Parathyroid adenoma (tissue), 2 donors: ENCODE measurements around the gene DPF3.

ENCODE experiments used
- H2AFZ ChIP-seq: fragments of 300-600 bp; sonication (generic); one replicate; pipeline ENCODE4 v1.7.0; 2017; ENCODE audit warnings: antibody characterized with exemption, mild to moderate bottlenecking
- H3K27ac ChIP-seq: fragments of 300-600 bp; sonication (generic); one replicate; pipeline ENCODE4 v1.7.0; 2017
- H3K27me3 ChIP-seq: fragments of 300-600 bp; sonication (generic); one replicate; pipeline ENCODE4 v1.7.0; 2017; ENCODE audit warnings: low read length; ENCODE audit not compliant: control insufficient read depth, insufficient read depth
- H3K36me3 ChIP-seq: fragments of 300-600 bp; sonication (generic); one replicate; pipeline ENCODE4 v1.7.0; 2017; ENCODE audit warnings: low read length; ENCODE audit not compliant: control insufficient read depth, insufficient read depth
- H3K4me1 ChIP-seq: fragments of 300-600 bp; sonication (generic); one replicate; pipeline ENCODE4 v1.7.0; 2017; ENCODE audit warnings: control low read depth
- H3K4me2 ChIP-seq: fragments of 300-600 bp; sonication (generic); one replicate; pipeline ENCODE4 v1.7.0; 2017; ENCODE audit warnings: low read length
- H3K4me3 ChIP-seq: fragments of 300-600 bp; sonication (generic); one replicate; pipeline ENCODE4 v1.7.0; 2017; ENCODE audit warnings: low read depth, low read length
- H3K79me2 ChIP-seq: fragments of 300-600 bp; sonication (generic); one replicate; pipeline ENCODE4 v1.7.0; 2017; ENCODE audit warnings: control low read depth
- H3K9ac ChIP-seq: fragments of 300-600 bp; sonication (generic); one replicate; pipeline ENCODE4 v1.7.0; 2017; ENCODE audit warnings: mild to moderate bottlenecking
- H3K9me3 ChIP-seq: fragments of 300-600 bp; sonication (generic); one replicate; pipeline ENCODE4 v1.7.0; 2017; ENCODE audit warnings: low read length; ENCODE audit not compliant: control insufficient read depth
- CTCF ChIP-seq: fragments of 300-600 bp; sonication (generic); IDR thresholded peaks from one replicate; pipeline ENCODE4 v1.7.0; 2017; ENCODE audit warnings: antibody characterized with exemption, mild to moderate bottlenecking
- donor health status: primary hyperparathyroidism.

DPF3 gene

GRCh38 chr14:72595152-72595862 lies 298.6 kb downstream of the DPF3 start:
- H3K9ac ChIP-seq: no peak overlapping the region
- peak overlapping the region; percentile 51 for H3K27ac ChIP-seq
- peaks cover 29% of the 10 kb centered on the region for H3K4me1 ChIP-seq
- no peaks in the 10 kb centered on the region for H3K27me3 ChIP-seq
- no peaks in the 10 kb centered on the region for H3K79me2 ChIP-seq
- no peaks in the 10 kb centered on the region for H3K9me3 ChIP-seq
- H3K4me3 ChIP-seq: no peak overlapping the region
- H2AFZ ChIP-seq: no peak overlapping the region
- H3K36me3 ChIP-seq: no peaks in the 10 kb centered on the region
- TF ChIP-seq CTCF: no peak
- peak overlapping the region; percentile 31 for H3K4me2 ChIP-seq

DNA sequence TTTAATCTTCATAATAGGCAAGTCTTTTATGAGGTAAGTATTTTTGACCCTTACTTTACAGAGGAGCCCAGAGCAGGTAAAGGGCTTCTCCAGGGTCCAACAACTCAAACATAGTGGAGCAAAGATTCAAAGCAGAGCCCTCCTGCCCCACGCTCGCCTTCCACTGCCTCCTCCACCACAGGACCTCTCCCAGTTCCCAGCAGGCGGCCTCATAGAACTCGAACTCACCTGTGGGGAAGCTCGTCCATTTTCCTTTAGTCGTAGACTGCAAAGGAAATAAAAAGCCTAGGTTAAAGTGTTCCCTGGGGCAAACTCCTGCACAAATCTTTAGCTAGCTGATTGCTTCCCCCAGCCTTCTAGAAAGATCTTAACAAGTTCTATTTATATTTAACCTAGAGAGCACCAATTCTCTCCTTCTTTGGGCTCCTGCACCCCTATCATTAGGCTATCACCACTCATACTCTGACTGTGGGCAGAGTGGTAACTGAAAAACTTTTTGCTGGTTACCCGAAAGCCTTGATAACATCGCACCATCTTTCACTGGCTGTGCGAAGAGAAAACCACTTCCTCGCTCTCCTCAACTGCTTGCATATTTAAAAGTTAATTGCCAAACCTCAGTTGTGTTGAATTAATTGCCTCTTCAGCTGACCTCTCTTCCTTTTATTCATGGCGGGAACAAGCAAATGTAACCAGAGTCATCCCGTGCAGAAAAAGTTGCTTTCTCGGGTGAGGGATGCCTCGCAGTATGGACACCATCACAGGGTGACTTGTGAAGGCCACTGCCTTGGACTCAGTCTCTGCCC lies 299.6 kb downstream of the DPF3 start:
- Histone ChIP-seq H3K4me3 (no peak overlapping the region), H3K9ac (no peak overlapping the region), H2AFZ (no peak overlapping the region), H3K27ac (peak overlapping the region; percentile 50), H3K79me2 (no peaks in the 10 kb centered on the region), H3K27me3 (no peaks in the 10 kb centered on the region), H3K4me2 (no peak overlapping the region), H3K4me1 (peaks cover 29% of the 10 kb centered on the region), H3K9me3 (no peaks in the 10 kb centered on the region), H3K36me3 (no peaks in the 10 kb centered on the region)
- TF ChIP-seq CTCF: no peak

GRCh38 chr14:72591391-72591790 lies 302.5 kb downstream of the DPF3 start:
- Histone ChIP-seq H3K4me3 (no peak overlapping the region), H3K9ac (no peak overlapping the region), H2AFZ (no peak overlapping the region), H3K36me3 (no peaks in the 10 kb centered on the region), H3K9me3 (no peaks in the 10 kb centered on the region), H3K79me2 (no peaks in the 10 kb centered on the region), H3K27ac (no peak overlapping the region), H3K27me3 (no peaks in the 10 kb centered on the region), H3K4me2 (no peak overlapping the region), H3K4me1 (peaks cover 27% of the 10 kb centered on the region)
- TF ChIP-seq CTCF: no peak

DNA sequence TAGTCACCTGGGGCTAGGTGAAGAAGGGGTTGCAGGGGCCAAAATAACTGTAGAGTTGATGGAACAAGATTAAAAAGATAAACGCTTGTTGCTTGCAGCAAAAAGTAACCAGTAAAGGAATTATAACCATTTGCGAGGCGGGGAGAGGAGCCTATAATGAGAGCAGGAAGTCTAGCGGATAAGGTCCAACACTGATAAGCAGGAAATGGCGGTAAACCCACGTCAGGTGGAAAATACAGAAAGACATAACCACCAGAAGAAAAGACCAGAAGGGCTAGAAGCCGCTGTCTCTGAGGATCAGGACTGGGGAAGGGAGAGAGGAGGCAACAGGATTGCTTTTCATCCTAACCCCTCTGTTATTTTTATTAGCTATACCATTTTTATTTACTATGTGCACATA lies 303.3 kb downstream of the DPF3 start:
- no peak overlapping the region for H3K27ac ChIP-seq
- TF ChIP-seq CTCF: no peak
- H3K27me3 ChIP-seq: no peaks in the 10 kb centered on the region
- H3K9ac ChIP-seq: no peak overlapping the region
- H3K4me1 ChIP-seq: peaks cover 27% of the 10 kb centered on the region
- H3K36me3 ChIP-seq: no peaks in the 10 kb centered on the region
- no peaks in the 10 kb centered on the region for H3K9me3 ChIP-seq
- no peaks in the 10 kb centered on the region for H3K79me2 ChIP-seq
- no peak overlapping the region for H3K4me2 ChIP-seq
- no peak overlapping the region for H2AFZ ChIP-seq
- H3K4me3 ChIP-seq: no peak overlapping the region
